Activated CD4-positive, CD25-positive, alpha-beta regulatory T cell treated with anti-CD3 and anti-CD28 coated beads, Interleukin-2, amount 50 U/mL, for 16 hours (primary cell): ENCODE results near the gene DYNLRB2.

Experiments
- DNase-seq: peaks from one replicate; pipeline ENCODE4 v3.0.0-alpha.2; 2020; ENCODE audit warnings: low read depth, low spot score

Gene DYNLRB2

GRCh38 chr16:80540516-80541305 is at the start of gene DYNLRB2:
DYNLRB2 (plus strand) TSS chr16:80540993; CDS start chr16:80541077, 84 bp downstream.
- peak; percentile 83 for DNase-seq

DNA sequence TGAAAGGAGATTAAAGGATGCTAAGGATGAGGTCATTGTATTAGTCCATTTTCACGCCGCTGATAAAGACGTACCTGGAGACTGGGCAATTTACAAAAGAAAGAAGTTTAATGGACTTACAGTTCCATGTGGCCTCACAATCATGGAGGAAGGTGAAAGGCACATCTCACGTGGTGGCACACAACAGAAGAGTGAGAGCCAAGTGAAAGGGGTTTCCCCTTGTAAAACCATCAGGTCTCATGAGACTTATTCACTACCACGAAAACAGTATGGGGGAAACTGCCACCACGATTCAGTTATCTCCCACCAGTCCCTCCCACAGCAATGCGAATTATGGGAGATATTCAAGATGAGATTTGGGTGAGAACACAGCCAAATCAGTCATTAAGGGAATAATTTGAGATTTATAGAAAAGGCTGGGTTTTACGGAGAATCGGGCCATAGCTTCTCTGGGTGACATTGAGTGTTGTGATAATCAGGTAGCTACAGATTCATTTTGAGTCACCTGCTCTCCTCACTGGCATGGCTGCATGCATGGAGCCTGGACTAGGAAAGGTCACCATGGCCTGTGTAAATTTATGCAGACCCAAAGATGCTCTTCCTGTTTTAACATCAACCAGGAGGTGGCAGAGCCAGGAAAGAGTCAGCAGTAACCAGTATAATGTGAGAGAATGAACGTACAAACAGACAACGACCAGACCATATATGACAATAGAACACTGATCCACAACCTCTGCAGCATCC is 40.5 kb upstream of the DYNLRB2 start:
- DNase-seq = no peak

GRCh38 chr16:80500961-80501525 is 39.8 kb upstream of the DYNLRB2 start:
- no peak for DNase-seq

GRCh38 chr16:80503107-80503506 is 37.7 kb upstream of the DYNLRB2 start:
- DNase-seq = no peak

- no peak for DNase-seq
Observed at GRCh38 chr16:80507538-80507937, 33.3 kb upstream of the DYNLRB2 start.

- DNase-seq = no peak
Observed at GRCh38 chr16:80509872-80510271, 30.9 kb upstream of the DYNLRB2 start.

DNA sequence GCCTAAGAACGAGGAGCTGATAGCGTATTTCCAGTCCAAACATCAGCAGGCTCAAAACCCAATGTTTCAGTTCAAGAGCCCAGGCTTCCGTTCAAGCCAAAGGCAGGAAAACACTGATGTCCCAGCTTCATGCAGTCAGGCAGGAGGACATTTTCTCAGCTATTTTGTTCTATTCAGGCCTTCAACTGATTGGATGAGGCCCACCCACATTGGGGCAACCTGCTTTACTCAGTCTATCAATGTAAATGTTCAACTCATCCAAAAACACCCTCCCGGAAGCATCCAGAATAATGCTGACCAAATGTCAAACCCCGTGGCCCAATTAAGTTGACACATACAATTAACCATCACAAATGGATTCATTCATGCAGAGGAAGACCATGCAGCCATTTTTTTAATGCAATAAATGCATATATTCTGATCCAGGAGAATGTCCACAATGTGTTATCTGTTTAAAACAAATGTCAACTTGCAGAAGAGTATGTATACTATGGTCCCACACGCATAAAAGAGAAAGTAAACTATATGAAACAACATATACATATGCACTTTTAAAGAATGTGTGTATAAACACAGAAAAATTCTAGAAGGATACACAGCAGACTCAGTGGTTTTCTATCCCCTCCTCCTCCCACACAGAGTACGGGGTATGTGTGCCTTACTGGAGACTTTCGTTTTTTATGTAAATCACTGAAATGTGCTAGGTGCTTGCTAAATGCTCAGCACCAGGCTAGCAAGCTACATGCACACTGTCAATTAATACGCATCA is 28.8 kb upstream of the DYNLRB2 start:
- DNase-seq = no peak

DNA sequence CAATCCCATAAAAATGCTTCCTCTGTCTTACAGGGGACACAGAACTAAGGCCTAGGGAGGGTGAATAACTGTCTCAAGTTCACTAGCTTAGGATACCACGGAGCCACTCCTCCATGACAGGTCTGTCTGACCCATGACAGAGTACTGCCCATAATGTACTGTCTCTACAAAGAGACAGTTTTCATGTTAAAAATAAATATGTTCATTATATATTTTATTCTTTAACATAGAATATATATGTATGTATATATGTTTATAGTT is 28.3 kb upstream of the DYNLRB2 start:
- no peak for DNase-seq

GRCh38 chr16:80515374-80515773 is 25.4 kb upstream of the DYNLRB2 start:
- DNase-seq = no peak

DNA sequence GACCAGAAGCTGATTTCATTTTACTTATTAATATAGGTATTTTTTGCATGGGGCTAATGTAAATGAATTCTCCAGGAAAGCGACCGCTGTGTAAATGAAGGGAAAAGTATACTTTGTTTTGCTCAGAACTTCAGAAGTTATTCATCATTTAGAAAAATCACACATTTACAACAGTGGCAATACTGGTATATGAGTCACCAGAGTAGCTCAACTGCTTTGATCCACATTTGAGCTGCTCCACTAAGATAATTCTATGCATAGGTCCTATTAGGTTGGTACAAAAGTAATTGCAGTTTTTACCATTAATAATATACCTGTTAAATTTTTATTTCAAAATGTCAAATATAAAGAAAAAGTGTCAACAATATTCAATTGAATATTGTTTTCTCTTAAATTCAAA is 22.9 kb upstream of the DYNLRB2 start:
- DNase-seq = no peak

GRCh38 chr16:80518436-80518835 is 22.4 kb upstream of the DYNLRB2 start:
- no peak for DNase-seq

GRCh38 chr16:80519189-80519588 is 21.6 kb upstream of the DYNLRB2 start:
- no peak for DNase-seq

- DNase-seq = no peak
Observed at GRCh38 chr16:80525420-80525819, 15.4 kb upstream of the DYNLRB2 start.

DNA sequence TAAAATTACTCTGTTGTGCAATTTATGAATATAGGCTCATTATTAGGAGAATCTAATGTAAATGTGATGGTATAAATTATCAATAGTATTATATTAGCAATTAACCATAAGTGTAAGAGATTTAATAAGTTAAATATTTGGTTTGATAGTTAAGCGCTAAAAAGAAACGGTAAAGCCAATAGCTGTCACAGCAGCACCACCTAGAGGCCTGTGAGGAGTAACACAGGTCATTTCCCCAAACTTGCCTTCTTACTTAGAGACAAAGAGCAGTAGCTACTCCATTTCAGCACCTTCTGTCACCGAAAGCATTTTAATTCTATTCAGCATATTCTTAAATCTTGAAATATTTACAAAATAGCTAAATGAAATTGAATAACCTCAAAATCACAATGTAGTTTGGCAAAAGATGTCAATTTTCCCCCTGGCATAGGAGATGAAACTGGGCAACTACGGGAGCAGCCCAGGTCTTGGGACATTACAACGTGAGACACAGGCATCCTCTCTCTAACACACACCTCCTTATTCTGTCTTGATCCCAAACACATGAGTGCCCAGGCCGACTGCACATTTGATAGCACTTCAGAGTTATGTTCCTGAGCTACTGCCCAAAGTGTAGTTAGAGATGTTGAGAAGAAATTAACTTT is 14.3 kb upstream of the DYNLRB2 start:
- peak; percentile 34 for DNase-seq

GRCh38 chr16:80527297-80527696 is 13.5 kb upstream of the DYNLRB2 start:
- peak; percentile 4 for DNase-seq

GRCh38 chr16:80530479-80530878 is 10.3 kb upstream of the DYNLRB2 start:
- DNase-seq = no peak

DNA sequence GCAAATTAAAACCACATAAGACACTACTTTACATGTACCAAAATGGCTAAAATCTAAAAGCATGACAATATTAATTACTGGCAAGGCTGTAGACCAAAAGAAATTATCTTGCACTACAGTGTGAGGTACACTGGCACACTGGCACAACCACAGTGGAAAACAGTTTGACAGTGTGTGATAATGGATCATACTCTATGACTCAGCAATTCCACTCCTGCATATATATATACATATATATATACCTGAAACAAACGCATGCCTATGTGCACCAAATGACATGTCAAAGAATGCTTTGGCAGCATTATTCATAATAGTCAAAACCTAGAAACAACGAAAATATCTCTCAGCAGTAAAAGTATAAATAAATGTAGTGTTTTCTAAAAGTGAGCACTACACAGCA is 4.6 kb upstream of the DYNLRB2 start:
- no peak for DNase-seq

- DNase-seq = no peak
Observed at GRCh38 chr16:80541306-80541694, 507 bp downstream of the DYNLRB2 start.

GRCh38 chr16:80543162-80543561 is 2.4 kb downstream of the DYNLRB2 start:
- no peak for DNase-seq

GRCh38 chr16:80544326-80544725 is 3.5 kb downstream of the DYNLRB2 start:
- DNase-seq = no peak

DNA sequence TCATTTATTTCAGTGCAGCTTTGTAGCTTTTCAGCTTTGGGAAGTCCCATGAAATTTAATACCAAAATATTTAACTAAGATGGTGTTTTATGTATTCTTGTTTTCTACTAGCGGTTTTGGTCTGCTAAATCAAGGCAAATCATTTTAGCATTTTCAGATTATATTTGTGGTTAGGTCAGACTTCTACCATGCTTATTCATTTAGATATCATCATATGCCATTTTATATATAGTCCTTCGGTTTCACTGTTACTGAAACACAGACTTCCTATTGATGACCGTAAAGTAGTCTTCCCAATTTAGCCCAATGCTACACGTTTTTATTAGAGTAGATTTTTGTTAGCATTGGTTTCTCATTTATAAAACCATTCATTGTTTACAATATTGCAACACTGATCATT is 5.5 kb downstream of the DYNLRB2 start:
- no peak for DNase-seq

GRCh38 chr16:80547145-80547544 is 6.4 kb downstream of the DYNLRB2 start:
- DNase-seq = no peak
